Endothelial cell of umbilical vein (primary cell): ENCODE measurements around the gene TRDN.

Experiments used
- EZH2 ChIP-seq: IDR thresholded peaks from 2 replicates; pipeline ENCODE4 v1.6.1; 2012; ENCODE audit warnings: borderline replicate concordance, low read depth, mild to moderate bottlenecking, moderate library complexity, low read length, inconsistent platforms; ENCODE audit not compliant: severe bottlenecking
- FOS ChIP-seq: IDR thresholded peaks from 2 replicates; pipeline ENCODE4 v1.6.1; 2011; ENCODE audit warnings: mild to moderate bottlenecking, low read length, moderate library complexity, borderline replicate concordance; ENCODE audit not compliant: insufficient read depth
- JUN ChIP-seq: IDR thresholded peaks from 2 replicates; pipeline ENCODE4 v1.6.1; 2011; ENCODE audit warnings: borderline replicate concordance, low read depth; ENCODE audit not compliant: insufficient read length, insufficient read depth
- MAX ChIP-seq: IDR thresholded peaks from 2 replicates; pipeline ENCODE4 v1.6.1; 2011; ENCODE audit not compliant: insufficient read depth, insufficient read length
- MYC ChIP-seq: IDR thresholded peaks from one replicate; pipeline ENCODE4 v1.6.1; 2011; ENCODE audit warnings: mild to moderate bottlenecking, low read depth, low read length
- POLR2A ChIP-seq: IDR thresholded peaks from 2 replicates; pipeline ENCODE4 v1.6.1; 2012; ENCODE audit warnings: low read depth, mild to moderate bottlenecking, control low read depth, low read length
- POLR2AphosphoS5 ChIP-seq: IDR thresholded peaks from 2 replicates; pipeline ENCODE4 v1.6.1; 2012; ENCODE audit warnings: low read depth, mild to moderate bottlenecking, control low read depth, low read length, moderate library complexity; ENCODE audit not compliant: insufficient read depth
- TF ChIP-seq, protein P1 (sequence below), 2 donors: IDR thresholded peaks; 1 replicate in 1 of 2; 2 replicates in 1 of 2; pipeline ENCODE4 v1.5.1; 2011; ENCODE audit warnings: low read length in 2 of 2, mild to moderate bottlenecking in 2 of 2, moderate library complexity in 2 of 2, control low read depth in 1 of 2, inconsistent platforms in 1 of 2, low read depth in 1 of 2; ENCODE audit not compliant: insufficient read depth in 1 of 2; ENCODE audit errors: extremely low read depth in 1 of 2

DNA sequence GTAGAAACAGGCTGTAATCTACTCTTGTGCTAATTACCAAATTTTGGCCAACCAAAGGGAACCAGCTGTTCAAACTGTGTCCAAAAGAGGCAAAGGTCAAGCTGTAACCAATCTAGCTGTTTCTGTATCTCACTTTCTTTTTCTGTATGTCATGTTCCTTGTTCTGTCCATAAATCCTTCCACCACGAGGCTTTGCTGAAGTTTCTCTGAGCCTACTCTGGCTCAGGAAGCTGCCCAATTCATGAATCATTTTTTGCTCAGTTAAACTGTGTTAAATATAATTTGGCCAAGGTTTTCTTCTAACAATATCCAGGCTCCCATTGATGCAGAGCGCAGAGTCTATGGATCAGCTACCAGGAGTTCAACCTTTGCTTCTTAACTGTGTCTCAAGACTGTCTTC lies 272.8 kb downstream of the TRDN start:
- no peak for TF ChIP-seq EZH2
- TF ChIP-seq, protein P1, sequence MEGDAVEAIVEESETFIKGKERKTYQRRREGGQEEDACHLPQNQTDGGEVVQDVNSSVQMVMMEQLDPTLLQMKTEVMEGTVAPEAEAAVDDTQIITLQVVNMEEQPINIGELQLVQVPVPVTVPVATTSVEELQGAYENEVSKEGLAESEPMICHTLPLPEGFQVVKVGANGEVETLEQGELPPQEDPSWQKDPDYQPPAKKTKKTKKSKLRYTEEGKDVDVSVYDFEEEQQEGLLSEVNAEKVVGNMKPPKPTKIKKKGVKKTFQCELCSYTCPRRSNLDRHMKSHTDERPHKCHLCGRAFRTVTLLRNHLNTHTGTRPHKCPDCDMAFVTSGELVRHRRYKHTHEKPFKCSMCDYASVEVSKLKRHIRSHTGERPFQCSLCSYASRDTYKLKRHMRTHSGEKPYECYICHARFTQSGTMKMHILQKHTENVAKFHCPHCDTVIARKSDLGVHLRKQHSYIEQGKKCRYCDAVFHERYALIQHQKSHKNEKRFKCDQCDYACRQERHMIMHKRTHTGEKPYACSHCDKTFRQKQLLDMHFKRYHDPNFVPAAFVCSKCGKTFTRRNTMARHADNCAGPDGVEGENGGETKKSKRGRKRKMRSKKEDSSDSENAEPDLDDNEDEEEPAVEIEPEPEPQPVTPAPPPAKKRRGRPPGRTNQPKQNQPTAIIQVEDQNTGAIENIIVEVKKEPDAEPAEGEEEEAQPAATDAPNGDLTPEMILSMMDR (IDR thresholded peaks at IDR 0.05; ENCODE audit: extremely low read depth in 1 of 2, insufficient read depth in 1 of 2, low read depth in 1 of 2, low read length in 2 of 2), result no peak
- no peak for TF ChIP-seq MAX
- no peak for TF ChIP-seq POLR2A
- no peak for TF ChIP-seq MYC
- no peak for TF ChIP-seq POLR2AphosphoS5
- no peak for TF ChIP-seq FOS
- no peak for TF ChIP-seq JUN
